Ovary (tissue), 3 donors: ENCODE results near the gene OR6C1.

Experiments used
- POLR2A ChIP-seq: fragments of 450-650 bp; IDR thresholded peaks from one replicate; pipeline ENCODE4 v1.6.1; 2017; ENCODE audit warnings: antibody characterized with exemption, mild to moderate bottlenecking, moderate library complexity
- TF ChIP-seq, protein P1 (sequence below), 3 donors: fragments of 450-650 bp in 2 of 3; fragments of 200-600 bp in 1 of 3; IDR thresholded peaks; one replicate each; pipeline versions ENCODE4 v1.5.1 to v1.8.0; 2016 to 2022; ENCODE audit warnings: antibody characterized with exemption in 3 of 3, mild to moderate bottlenecking in 1 of 3
- donor health status: DM: no; HTN: no; CAD: no.

DNA sequence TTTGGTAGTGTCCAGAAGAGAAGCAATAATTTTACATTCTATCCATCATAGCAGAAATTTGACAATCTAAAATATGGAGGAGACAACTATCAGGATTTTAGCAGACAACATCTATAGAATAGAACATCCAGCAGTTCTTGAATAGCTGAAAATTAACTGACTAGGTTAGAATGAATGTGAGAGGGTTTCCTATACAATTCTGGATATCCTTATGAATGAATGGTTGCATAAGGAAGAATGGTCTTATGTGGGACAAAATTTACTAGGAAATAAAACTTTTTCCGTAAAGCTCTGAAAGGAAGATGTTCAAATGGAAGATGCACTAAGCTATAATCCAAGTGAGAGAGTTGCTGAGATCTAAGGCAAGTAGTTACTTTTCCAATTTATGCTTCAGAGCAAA is 16.3 kb downstream of the OR6C1 start, which contains the start of gene OR6C3:
- TF ChIP-seq POLR2A: no peak
- TF ChIP-seq, protein P1, sequence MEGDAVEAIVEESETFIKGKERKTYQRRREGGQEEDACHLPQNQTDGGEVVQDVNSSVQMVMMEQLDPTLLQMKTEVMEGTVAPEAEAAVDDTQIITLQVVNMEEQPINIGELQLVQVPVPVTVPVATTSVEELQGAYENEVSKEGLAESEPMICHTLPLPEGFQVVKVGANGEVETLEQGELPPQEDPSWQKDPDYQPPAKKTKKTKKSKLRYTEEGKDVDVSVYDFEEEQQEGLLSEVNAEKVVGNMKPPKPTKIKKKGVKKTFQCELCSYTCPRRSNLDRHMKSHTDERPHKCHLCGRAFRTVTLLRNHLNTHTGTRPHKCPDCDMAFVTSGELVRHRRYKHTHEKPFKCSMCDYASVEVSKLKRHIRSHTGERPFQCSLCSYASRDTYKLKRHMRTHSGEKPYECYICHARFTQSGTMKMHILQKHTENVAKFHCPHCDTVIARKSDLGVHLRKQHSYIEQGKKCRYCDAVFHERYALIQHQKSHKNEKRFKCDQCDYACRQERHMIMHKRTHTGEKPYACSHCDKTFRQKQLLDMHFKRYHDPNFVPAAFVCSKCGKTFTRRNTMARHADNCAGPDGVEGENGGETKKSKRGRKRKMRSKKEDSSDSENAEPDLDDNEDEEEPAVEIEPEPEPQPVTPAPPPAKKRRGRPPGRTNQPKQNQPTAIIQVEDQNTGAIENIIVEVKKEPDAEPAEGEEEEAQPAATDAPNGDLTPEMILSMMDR (IDR thresholded peaks at IDR 0.05): no peak
